IMR-90 (cell line): ENCODE data around the gene OR1K1. TPM values are rescaled to one million over a fixed set of nuclear protein-coding genes. Genes with fewer than 3 reads are reported as not detected.
A peak's percentile ranks its signal among the peaks of the same experiment; 100 is the strongest.

Experiments
- ATAC-seq: fragments of 200-7000 bp; cut with Tn5 transposase; 2 replicates; pipeline ENCODE4 v1.9.1; 2020; ENCODE audit warnings: low read depth, mild to moderate bottlenecking, moderate library complexity
- BruUV-seq: library from RNA; stranded (reverse); fragments of 400-500 nt; replicated peaks from 2 replicates; lab custom pipeline; 2021; lab: Mats Ljungman, UMichigan
- CTCF ChIA-PET: fragments of 300-600 bp; formaldehyde crosslinking; extraction: SDS; loops from one replicate; lab custom pipeline; 2021; ENCODE audit warnings: antibody characterized with exemption; lab: Yijun Ruan, JAX
- POLR2A ChIA-PET: fragments of 300-600 bp; sonication (Branson Sonifier 250); formaldehyde crosslinking; loops from one replicate; lab custom pipeline; 2022; ENCODE audit warnings: antibody characterized with exemption; ENCODE audit not compliant: unreplicated experiment; lab: Charles Lee
- DNase-seq: peaks from one replicate; pipeline ENCODE4 v3.0.0; 2013
- H2AFZ ChIP-seq: replicated peaks from 2 replicates; pipeline ENCODE3; 2013; ENCODE audit warnings: low read length, mild to moderate bottlenecking; ENCODE audit not compliant: poor library complexity
- H2AK5ac ChIP-seq: 2 replicates; pipeline ENCODE4 v1.6.1; 2013; ENCODE audit warnings: low read depth, low read length, inconsistent platforms
- H2AK9ac ChIP-seq: replicated peaks from 2 replicates; pipeline ENCODE3; 2013; ENCODE audit warnings: mild to moderate bottlenecking, low read depth, low read length, moderate library complexity; ENCODE audit not compliant: poor library complexity
- H2BK120ac ChIP-seq: 2 replicates; pipeline ENCODE4 v1.6.1; 2013; ENCODE audit warnings: low read depth, low read length, inconsistent platforms
- H2BK15ac ChIP-seq: 3 replicates; pipeline ENCODE4 v1.6.1; 2013; ENCODE audit warnings: low read depth, low read length, inconsistent platforms
- H2BK20ac ChIP-seq: 2 replicates; pipeline ENCODE4 v1.6.1; 2013; ENCODE audit warnings: low read depth, mild to moderate bottlenecking, inconsistent platforms, low read length, moderate library complexity
- H2BK5ac ChIP-seq: 2 replicates; pipeline ENCODE4 v1.6.1; 2013; ENCODE audit warnings: mild to moderate bottlenecking, low read depth, low read length, inconsistent platforms; ENCODE audit not compliant: poor library complexity, severe bottlenecking
- H3K14ac ChIP-seq: replicated peaks from 2 replicates; pipeline ENCODE4 v1.6.1; 2013; ENCODE audit warnings: low read depth, low read length, inconsistent platforms
- H3K18ac ChIP-seq: 2 replicates; pipeline ENCODE4 v1.6.1; 2013; ENCODE audit warnings: low read depth, low read length, control low read depth
- H3K23ac ChIP-seq: 2 replicates; pipeline ENCODE4 v1.6.1; 2013; ENCODE audit warnings: low read depth, low read length, inconsistent platforms
- H3K27ac ChIP-seq: 2 replicates; pipeline ENCODE4 v1.5.1; 2013; ENCODE audit warnings: mild to moderate bottlenecking, control low read depth, low read length; ENCODE audit not compliant: insufficient read depth
- H3K27me3 ChIP-seq: 2 replicates; pipeline ENCODE4 v1.6.1; 2013; ENCODE audit warnings: low read length; ENCODE audit not compliant: control insufficient read depth, insufficient read depth
- H3K36me3 ChIP-seq: 2 replicates; pipeline ENCODE4 v1.6.1; 2013; ENCODE audit warnings: low read length, mixed read lengths; ENCODE audit not compliant: control insufficient read depth, insufficient read depth
- H3K4ac ChIP-seq: 2 replicates; pipeline ENCODE4 v1.6.1; 2013; ENCODE audit warnings: low read depth, low read length, inconsistent platforms
- H3K4me1 ChIP-seq: 2 replicates; pipeline ENCODE4 v1.6.1; 2013; ENCODE audit warnings: low read length, mixed read lengths; ENCODE audit not compliant: control insufficient read depth, insufficient read depth
- H3K4me2 ChIP-seq: 2 replicates; pipeline ENCODE4 v1.6.1; 2013; ENCODE audit warnings: low read depth, mild to moderate bottlenecking, control low read depth, low read length, moderate library complexity
- H3K4me3 ChIP-seq: 2 replicates; pipeline ENCODE4 v1.5.1; 2013; ENCODE audit warnings: low read depth, mild to moderate bottlenecking, control low read depth, low read length, moderate library complexity; ENCODE audit not compliant: insufficient read depth
- H3K56ac ChIP-seq: 2 replicates; pipeline ENCODE4 v1.6.1; 2013; ENCODE audit warnings: low read length, inconsistent platforms; ENCODE audit not compliant: insufficient read depth; ENCODE audit errors: extremely low read depth
- H3K79me1 ChIP-seq, 2 experiments: 2 replicates each; pipeline ENCODE4 v1.6.1; 2013; ENCODE audit warnings: low read length in 2 of 2, inconsistent platforms in 1 of 2, low read depth in 1 of 2
- H3K9ac ChIP-seq: 2 replicates; pipeline ENCODE4 v1.6.1; 2013; ENCODE audit warnings: low read depth, low read length, control low read depth
- H3K9me1 ChIP-seq: 2 replicates; pipeline ENCODE4 v1.6.1; 2013; ENCODE audit warnings: low read length, inconsistent platforms; ENCODE audit not compliant: insufficient read depth
- H3K9me3 ChIP-seq: 2 replicates; pipeline ENCODE4 v1.6.1; 2013; ENCODE audit warnings: low read length; ENCODE audit not compliant: control insufficient read depth, insufficient read depth
- H4K20me1 ChIP-seq: 2 replicates; pipeline ENCODE4 v1.6.1; 2013; ENCODE audit warnings: low read length, inconsistent platforms; ENCODE audit not compliant: insufficient read depth
- H4K5ac ChIP-seq: 2 replicates; pipeline ENCODE4 v1.6.1; 2013; ENCODE audit warnings: mild to moderate bottlenecking, low read depth, low read length, control low read depth
- H4K8ac ChIP-seq, 2 experiments: 2 replicates each; pipeline ENCODE4 v1.6.1; 2013; ENCODE audit warnings: low read depth in 2 of 2, low read length in 2 of 2, control low read depth in 1 of 2, inconsistent platforms in 1 of 2
- H4K91ac ChIP-seq: 2 replicates; pipeline ENCODE4 v1.6.1; 2013; ENCODE audit warnings: low read depth, low read length, inconsistent platforms; ENCODE audit not compliant: insufficient read depth
- BHLHE40 ChIP-seq: fragments of 150-350 bp; IDR thresholded peaks from 2 replicates; pipeline ENCODE4 v1.6.1; 2016; ENCODE audit warnings: mild to moderate bottlenecking, low read depth, low read length
- CEBPB ChIP-seq: IDR thresholded peaks from 2 replicates; pipeline ENCODE4 v1.6.1; 2012; ENCODE audit warnings: low read depth, low read length, improper control_type of control experiment
- CHD1 ChIP-seq: IDR thresholded peaks from 2 replicates; pipeline ENCODE4 v1.6.1; 2012; ENCODE audit warnings: low read depth, low read length, improper control_type of control experiment
- MAFK ChIP-seq: IDR thresholded peaks from 2 replicates; pipeline ENCODE4 v1.6.1; 2012; ENCODE audit warnings: low read depth, low read length, improper control_type of control experiment
- MXI1 ChIP-seq: IDR thresholded peaks from 2 replicates; pipeline ENCODE4 v1.6.1; 2012; ENCODE audit warnings: low read depth, mild to moderate bottlenecking, low read length, moderate library complexity, borderline replicate concordance
- NFE2L2 ChIP-seq: fragments of 150-350 bp; IDR thresholded peaks from 2 replicates; pipeline ENCODE4 v1.6.1; 2016; ENCODE audit warnings: low read depth, mild to moderate bottlenecking, low read length
- POLR2A ChIP-seq: IDR thresholded peaks from 2 replicates; pipeline ENCODE4 v1.6.1; 2012; ENCODE audit warnings: mild to moderate bottlenecking, low read depth, low read length
- RAD21 ChIP-seq: IDR thresholded peaks from 2 replicates; pipeline ENCODE4 v1.6.1; 2012; ENCODE audit warnings: low read length, improper control_type of control experiment
- RCOR1 ChIP-seq: IDR thresholded peaks from 2 replicates; pipeline ENCODE4 v1.6.1; 2012; ENCODE audit warnings: mild to moderate bottlenecking, low read length, improper control_type of control experiment; ENCODE audit not compliant: insufficient replicate concordance
- RFX5 ChIP-seq: IDR thresholded peaks from 2 replicates; pipeline ENCODE4 v1.8.0; 2012; ENCODE audit warnings: low read depth, mild to moderate bottlenecking, low read length, moderate library complexity
- WGBS, 2 experiments: methylation state at CpG; one replicate each; pipeline versions ENCODE4 v1.1.5 to v1.1.7; 2013; ENCODE audit warnings: missing lambda C conversion rate in 2 of 2; ENCODE audit not compliant: insufficient read length in 1 of 2; ENCODE audit errors: extremely low coverage in 2 of 2; 5-methylcytosine and 5-hydroxymethylcytosine counted together
- dilution Hi-C: fragments of 300-500 bp; cut with HindIII; formaldehyde crosslinking; loops from one replicate; pipeline ENCODE4 v1.14.3; 2018; ENCODE audit warnings: low sequenced_read_pairs; ENCODE audit not compliant: unreplicated experiment
- in situ Hi-C: fragments of 300-500 bp; cut with MboI; formaldehyde crosslinking; loops from 3 replicates; pipeline ENCODE4 v1.14.3; 2019; ENCODE audit warnings: low sequenced_read_pairs, inconsistent platforms, mixed read lengths
- intact Hi-C: fragments of 100-400 bp; cut with micrococcal nuclease; formaldehyde crosslinking; loops from 2 replicates; pipeline ENCODE4 v1.10.0; 2022
- polyA plus RNA-seq, 3 experiments: library from polyadenylated mRNA; depleted of rRNA; stranded (reverse); fragments of >200 nt; gene quantifications; 2 replicates each; pipeline ENCODE4 v1.2.3, GENCODE V29; 2012; ENCODE audit warnings: low replicate concordance in 1 of 3
- total RNA-seq: library from RNA; depleted of rRNA; stranded (reverse); fragments of >200 nt; gene quantifications from 2 replicates; pipeline ENCODE4 v1.2.3, GENCODE V29; 2012
- TF ChIP-seq, protein P1 (sequence below): conservative IDR thresholded peaks from 2 replicates; pipeline ENCODE4 v1.5.1; 2012; ENCODE audit warnings: mild to moderate bottlenecking, low read depth, low read length, improper control_type of control experiment

OR1K1 gene
- total and polyA plus RNA-seq, 2 of the 4 experiments (the other 2 are of a cell fraction): not detected

DNA sequence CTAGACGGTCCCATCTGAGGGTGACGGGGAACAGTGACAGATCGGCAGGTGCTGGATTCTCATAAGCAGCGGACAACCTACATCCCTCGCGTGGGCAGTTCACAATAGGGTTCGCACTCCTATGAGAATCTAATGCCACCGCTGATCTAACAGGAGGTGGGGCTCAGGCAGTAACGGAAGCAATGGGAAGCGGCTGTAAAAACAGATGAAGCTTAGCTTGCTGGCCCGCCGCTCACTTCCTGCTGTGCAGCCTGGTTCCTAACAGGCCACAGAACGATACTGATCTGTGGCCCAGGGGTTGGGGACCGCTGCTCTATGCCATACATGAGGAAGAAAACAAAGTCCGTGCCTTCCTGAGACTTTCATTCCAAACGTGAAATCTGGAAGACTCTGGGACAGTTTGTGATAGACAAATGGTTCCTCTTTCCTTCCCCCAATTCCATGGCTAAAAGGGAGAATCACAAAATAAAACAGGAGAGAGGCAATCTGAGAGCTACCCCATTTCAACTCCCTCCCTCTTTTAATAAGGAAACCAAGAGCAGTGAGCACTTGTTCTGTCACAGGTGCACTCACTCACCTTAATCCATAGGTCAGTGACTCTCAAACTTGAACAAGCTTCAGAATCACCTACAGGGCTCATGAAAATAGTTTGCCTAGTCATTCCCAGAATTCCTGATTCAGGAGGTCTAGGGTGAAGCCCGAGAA lies 16.4 kb downstream of the OR1K1 start (continued):
- TF ChIP-seq NFE2L2: no peak

DNA sequence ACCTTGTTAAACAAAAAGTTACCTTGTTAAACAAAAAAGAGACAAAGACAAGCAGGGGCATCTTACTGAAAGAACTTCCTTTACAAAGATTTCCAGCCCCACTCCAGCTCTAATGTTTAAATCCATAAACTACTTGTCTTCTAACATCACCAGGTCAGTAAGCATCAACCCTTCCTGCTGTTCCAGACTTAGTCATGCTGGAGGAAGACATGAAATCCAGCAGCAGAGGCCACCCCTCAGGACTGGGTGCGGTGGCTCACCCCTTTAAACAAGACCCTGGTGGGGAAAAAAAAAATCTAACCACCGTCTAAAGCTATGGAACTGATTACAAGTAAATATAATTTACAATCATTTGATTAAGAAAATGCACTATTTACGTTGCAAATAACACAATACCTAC lies 19.4 kb downstream of the OR1K1 start:
- TF ChIP-seq CEBPB (no peak), MAFK (no peak), CHD1 (no peak), BHLHE40 (no peak), POLR2A (no peak), RAD21 (no peak), RCOR1 (no peak), RFX5 (no peak), NFE2L2 (no peak), MXI1 (no peak)
- TF ChIP-seq, protein P1, sequence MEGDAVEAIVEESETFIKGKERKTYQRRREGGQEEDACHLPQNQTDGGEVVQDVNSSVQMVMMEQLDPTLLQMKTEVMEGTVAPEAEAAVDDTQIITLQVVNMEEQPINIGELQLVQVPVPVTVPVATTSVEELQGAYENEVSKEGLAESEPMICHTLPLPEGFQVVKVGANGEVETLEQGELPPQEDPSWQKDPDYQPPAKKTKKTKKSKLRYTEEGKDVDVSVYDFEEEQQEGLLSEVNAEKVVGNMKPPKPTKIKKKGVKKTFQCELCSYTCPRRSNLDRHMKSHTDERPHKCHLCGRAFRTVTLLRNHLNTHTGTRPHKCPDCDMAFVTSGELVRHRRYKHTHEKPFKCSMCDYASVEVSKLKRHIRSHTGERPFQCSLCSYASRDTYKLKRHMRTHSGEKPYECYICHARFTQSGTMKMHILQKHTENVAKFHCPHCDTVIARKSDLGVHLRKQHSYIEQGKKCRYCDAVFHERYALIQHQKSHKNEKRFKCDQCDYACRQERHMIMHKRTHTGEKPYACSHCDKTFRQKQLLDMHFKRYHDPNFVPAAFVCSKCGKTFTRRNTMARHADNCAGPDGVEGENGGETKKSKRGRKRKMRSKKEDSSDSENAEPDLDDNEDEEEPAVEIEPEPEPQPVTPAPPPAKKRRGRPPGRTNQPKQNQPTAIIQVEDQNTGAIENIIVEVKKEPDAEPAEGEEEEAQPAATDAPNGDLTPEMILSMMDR: no peak
- no TSS peak for BruUV-seq
- Histone ChIP-seq H2AFZ (no peak overlapping the region), H3K9me3 (no peaks in the 10 kb centered on the region), H2AK5ac (no peak overlapping the region), H3K14ac (no peak overlapping the region), H3K4me2 (peak overlapping the region; percentile 1; the same call in 1 of the 2 replicates), H3K4me3 (no peak overlapping the region), H4K91ac (no peak overlapping the region; the same call in 1 of the 2 replicates), H3K27me3 (no peaks in the 10 kb centered on the region), H3K36me3 (peaks cover 35% of the 10 kb centered on the region), H3K56ac (no peak overlapping the region), H4K20me1 (no peaks in the 10 kb centered on the region), H4K8ac (no peak overlapping the region), H3K23ac (no peak overlapping the region), H3K27ac (peak overlapping the region; percentile 22), H2BK120ac (peak overlapping the region; percentile 47), H2BK20ac (0 out of 2 replicates have a peak overlapping the region, but pooled peaks have one; percentile 11), H2BK15ac (no peak overlapping the region), H2BK5ac (peak overlapping the region; percentile 49), H3K18ac (no peak overlapping the region), H4K5ac (no peak overlapping the region), H3K79me1 (peaks cover 24 to 46% of the 10 kb centered on the region in 2 experiments), H3K4ac (peak overlapping the region; percentile 51; the same call in 1 of the 2 replicates), H3K4me1 (peaks cover 10% of the 10 kb centered on the region), H2AK9ac (no peak overlapping the region), H3K9ac (no peak overlapping the region), H3K9me1 (peaks cover 14% of the 10 kb centered on the region)
- no CpG with 5 or more reads among the region's 3 CpGs for WGBS, 2 experiments
- DNase-seq (peak; percentile 79), ATAC-seq (peak; percentile 76)
- dilution Hi-C loops (no loop called here), intact Hi-C loops (loop anchor here (10.0 kb wide), 1 partner anchor 725 kb away; the partner anchor contains the start of gene TTLL11), in situ Hi-C loops (loop anchor here (10.0 kb wide), 1 partner anchor 445 kb away; the partner anchor contains the start of gene PTGS1)
- ChIA-PET POLR2A (no interaction called here), CTCF (no interaction called here)
